ENCODE measurements around the gene CALR.

CALR gene

DNA sequence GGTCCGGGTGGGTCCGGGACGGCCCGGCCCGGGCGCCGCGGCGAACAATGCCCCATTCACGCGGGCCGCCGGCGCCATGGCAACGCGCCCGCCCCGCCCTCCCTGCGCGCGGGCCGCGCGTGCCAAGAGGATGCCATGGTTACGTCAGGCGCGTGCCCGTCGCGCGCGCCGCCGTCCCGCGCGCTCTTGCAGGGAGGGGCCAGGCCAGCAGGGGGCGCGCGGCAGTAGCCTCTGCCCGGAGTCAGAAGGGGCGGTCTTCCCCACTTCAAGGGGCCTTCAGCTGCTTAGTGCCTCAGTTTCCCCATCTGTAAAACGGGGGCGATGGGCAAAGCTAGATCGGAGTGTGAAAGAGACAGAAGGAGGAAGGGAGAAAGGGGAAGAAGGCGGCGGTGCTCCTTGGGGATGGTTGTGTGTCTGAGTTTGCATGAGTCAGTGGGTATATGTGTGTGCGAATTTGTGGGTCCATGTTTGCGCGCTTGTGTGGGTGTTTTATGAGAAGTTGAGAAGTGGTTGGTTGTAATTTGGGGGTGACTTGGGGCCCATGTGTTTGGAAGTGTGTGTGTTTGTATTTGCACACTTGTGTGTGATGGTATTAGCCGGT is 45.2 kb downstream of the CALR start:
- peak; percentile 40 to 52 for DNase-seq

DNA sequence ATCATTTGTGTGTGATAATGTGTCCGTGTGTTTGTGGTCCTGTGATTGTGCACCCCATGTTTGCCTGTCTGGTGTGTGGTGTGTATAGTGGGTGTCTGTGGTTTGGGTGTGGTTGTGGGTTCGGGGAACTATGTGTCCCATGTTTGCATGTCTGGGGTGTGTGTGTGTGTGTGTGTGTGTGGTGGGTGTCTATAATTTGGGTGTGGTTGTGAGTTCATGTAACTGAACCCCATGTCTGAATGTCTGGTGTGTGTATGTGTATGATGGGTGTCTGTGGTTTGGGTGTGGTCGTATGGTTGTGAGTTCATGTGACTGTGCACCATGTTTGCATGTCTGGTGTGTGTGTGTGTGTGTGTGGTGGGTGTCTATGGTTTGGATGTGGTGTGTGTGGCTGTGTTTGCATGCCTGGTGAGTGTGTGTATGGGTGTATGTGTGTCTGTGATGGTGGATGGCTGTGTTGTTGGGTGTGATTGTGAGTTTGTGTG is 45.8 kb downstream of the CALR start:
- no peak for DNase-seq

DNA sequence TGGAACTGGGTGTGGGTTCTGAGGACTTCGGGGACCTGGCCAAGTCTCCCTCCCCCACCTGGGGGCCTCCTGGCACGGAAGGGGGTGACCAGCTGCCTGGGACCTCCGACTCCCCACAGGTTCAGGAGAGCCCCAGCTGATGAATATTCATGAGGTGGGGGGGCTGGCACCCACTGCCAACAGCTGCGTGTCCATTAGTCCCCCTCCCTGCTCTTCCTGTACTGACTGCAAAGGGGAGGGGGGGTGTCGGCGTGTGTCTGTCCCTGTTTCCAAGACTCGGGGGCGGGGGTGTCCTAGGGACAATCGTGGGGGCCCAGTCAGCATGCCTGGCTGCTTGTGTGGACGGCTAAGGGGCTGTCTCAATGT is 46.3 kb downstream of the CALR start:
- DNase-seq: no peak

DNA sequence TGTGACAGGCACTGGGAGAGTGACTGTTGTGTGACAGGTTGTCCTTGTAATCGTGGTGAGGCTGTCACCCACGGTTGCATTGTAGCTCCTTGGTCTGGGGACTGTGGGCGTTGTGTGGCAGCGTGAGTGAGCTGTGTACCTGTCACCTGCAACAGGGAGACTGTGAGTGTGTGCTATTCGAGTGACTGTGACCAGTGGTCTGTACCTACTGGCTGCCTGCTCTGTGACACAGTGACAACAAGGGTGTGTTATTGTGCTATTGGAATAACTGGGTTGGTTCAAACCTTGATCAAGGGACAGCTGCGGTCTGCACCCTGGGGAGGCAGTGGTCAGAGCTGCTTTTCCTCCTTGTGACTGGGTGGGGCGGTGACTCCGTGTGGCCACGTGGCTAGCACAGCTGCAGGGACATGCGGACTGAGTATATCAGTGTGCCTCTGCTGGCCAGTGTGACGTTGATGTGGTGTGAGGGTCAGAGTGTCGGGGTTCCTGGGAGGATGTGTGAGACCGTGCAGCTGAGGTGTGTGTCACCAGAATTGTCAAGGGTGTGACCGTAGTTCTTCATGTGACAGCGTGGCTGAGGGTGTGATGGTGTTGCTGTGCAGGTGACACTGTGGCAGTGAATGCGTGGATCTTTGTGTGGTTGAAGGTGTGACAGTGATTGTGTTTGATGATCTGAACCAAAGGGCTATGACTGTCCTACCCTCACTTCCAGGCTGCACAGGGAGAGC is 46.8 kb downstream of the CALR start:
- DNase-seq: no peak

DNA sequence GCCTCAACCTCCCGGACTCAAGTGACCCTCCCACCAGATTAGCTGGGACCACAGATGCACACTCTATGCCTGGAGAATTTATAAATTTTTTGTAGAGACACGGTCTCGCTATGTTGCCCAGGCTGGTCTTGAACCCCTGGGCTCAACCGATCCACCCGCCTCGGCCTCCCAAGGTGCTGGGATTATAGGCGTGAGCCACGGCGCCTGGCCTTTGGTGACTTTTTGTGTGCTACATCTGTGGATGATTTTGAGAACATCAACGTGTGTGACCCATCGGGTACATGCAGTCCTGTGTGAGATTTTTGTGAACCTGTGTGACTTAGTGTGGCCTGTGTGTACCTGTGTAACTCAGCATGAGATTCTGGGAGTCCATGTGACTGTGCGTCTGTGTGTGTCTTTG is 48.3 kb downstream of the CALR start:
- no peak for DNase-seq

DNA sequence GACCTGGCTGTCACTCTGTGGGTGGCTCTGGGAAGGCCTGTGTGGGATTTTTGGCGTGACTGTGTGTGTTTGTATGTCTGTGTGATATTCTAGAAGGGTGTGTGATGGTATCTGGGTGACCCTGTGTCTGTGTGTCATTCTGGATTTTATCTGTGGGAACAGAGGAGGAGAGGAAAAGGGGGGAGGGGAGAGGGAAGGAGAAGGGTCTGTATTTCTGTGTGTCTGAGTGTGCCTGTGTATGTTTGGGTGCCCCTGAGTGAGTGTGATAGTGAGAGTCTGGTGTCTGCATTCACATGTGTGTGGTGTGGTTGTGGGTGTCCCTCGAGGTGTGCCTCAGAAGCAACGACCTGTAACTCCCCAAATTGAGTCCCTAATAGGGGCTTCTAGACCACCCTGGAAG is 48.8 kb downstream of the CALR start:
- DNase-seq: no peak

DNA sequence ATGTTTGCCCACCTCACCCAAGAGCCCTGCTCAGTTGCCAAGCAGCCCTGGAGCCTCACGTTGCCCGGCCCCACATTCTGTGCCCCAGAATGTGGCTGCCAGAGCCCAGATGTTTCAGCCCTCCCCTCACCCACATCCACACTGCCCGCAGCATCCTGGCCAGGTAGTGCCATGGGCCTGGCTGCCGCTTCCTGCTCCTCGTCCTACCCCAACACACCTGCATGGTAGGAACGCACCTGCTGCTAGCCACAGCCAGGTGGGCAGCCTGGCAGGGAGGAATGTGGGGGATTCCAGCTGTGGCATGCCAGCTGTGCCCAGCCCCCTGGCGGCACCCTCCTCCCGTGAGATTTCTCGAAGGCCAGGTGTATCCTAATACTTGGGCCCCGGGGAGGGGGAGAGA is 49.4 kb downstream of the CALR start:
- DNase-seq: no peak

DNA sequence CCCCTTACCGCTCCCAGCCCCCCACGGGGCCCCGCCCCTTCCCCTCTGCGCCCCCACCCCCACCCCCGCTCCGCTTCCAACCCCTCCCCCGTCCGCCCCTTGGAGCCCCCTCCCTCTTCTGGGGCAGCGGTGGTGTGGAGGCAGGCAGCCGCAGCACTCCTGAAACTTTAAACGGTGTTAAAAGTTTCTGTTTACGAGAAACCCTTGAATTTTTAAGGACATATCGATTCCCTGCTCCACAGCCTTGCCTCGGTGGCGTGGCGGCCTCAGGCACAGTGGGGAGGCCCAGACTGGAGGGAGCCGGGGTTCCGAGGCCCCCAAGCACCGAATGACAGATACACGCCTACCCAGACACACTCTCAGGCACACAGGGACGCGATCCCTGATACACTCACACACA is 52.0 kb downstream of the CALR start:
- DNase-seq: no peak

DNA sequence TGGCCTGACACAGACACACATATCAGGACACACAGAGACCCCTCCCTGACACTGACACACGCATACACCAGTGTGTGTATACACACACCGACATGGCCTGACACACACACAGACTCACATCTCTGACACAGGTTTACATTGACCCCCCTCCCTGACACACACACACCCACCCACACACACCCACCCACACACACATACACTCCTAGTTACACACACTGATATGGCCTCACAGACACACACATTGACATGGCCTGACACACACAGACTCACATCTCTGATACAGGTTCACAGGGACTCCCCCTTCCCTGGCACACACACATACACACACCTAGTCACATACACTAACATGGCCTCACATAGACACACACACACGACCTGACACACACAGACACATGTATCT is 52.4 kb downstream of the CALR start:
- DNase-seq: no peak

DNA sequence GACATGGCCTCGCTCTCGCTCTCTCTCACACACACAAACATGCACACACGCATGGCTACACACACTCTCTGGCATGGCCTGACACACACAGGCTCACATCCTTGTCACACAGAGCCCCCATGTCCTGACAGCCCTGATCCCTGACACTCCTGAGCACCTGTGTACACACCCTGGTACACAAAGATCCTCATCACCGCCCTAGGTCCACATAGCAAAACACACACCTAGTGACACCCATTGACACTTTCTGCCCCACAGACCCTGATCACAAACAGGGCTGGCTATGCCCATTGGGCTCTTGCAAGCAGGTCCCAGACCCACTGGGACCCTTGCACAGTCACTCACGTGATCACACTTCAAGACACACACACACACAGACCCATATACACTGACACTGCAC is 52.9 kb downstream of the CALR start:
- no peak for DNase-seq

DNA sequence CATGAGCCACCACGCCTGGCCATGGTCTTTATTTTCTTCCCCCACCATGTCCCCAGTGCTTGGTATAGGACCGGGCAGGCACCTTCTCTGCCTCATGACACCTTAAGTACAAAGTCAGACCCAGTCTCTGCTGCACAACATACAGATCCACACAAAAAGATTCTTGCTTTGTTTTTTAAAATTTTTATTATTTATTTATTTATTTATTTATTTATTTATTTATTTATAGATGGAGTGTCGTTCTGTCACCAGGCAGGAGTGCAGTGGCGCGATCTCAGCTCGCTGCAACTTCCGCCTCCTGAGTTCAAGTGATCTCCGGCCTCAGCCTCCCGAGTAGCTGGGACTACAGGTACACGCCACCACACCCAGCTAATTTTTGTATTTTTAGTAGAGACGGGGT is 54.3 kb downstream of the CALR start:
- no peak for DNase-seq

DNA sequence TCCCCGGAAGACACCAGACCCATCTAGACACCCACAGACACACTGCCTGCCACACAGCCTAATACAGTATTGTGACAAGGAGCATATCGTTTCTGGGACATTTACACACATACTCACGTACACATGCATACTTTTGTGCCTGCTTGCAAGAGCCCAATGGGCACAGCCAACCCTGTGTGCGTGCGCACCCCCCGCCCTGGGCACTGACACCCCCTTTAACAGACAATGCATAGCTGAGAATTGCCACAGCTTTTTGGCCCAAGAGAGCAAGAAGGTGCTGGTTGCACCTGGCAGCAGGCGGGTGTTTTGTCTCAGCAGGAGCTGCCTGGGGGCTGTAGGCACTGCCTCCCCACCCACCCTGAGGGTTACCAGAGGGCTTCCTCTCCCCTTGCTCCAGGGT is 55.2 kb downstream of the CALR start:
- no peak for DNase-seq
